Lower leg skin (tissue), 3 donors: ENCODE data around the gene TMEM238.

ENCODE experiments used
- POLR2A ChIP-seq, 2 donors: fragments of 450-650 bp; IDR thresholded peaks; one replicate each; pipeline ENCODE4 v1.6.1; 2016 to 2017; ENCODE audit warnings: antibody characterized with exemption in 2 of 2, mild to moderate bottlenecking in 1 of 2, moderate library complexity in 1 of 2
- TF ChIP-seq, protein P1 (sequence below), 3 donors: fragments of 450-650 bp; IDR thresholded peaks; one replicate each; pipeline ENCODE4 v1.5.1; 2016; ENCODE audit warnings: antibody characterized with exemption in 3 of 3, mild to moderate bottlenecking in 3 of 3, moderate library complexity in 2 of 3

- TF ChIP-seq, protein P1, sequence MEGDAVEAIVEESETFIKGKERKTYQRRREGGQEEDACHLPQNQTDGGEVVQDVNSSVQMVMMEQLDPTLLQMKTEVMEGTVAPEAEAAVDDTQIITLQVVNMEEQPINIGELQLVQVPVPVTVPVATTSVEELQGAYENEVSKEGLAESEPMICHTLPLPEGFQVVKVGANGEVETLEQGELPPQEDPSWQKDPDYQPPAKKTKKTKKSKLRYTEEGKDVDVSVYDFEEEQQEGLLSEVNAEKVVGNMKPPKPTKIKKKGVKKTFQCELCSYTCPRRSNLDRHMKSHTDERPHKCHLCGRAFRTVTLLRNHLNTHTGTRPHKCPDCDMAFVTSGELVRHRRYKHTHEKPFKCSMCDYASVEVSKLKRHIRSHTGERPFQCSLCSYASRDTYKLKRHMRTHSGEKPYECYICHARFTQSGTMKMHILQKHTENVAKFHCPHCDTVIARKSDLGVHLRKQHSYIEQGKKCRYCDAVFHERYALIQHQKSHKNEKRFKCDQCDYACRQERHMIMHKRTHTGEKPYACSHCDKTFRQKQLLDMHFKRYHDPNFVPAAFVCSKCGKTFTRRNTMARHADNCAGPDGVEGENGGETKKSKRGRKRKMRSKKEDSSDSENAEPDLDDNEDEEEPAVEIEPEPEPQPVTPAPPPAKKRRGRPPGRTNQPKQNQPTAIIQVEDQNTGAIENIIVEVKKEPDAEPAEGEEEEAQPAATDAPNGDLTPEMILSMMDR (IDR thresholded peaks at IDR 0.05), result no peak
- TF ChIP-seq POLR2A (IDR thresholded peaks at IDR 0.05), result no peak
Measured at GRCh38 chr19:55358943-55359908, 24.9 kb downstream of the TMEM238 start.
